ENCODE data around the gene SV2B.

The SV2B gene

DNA sequence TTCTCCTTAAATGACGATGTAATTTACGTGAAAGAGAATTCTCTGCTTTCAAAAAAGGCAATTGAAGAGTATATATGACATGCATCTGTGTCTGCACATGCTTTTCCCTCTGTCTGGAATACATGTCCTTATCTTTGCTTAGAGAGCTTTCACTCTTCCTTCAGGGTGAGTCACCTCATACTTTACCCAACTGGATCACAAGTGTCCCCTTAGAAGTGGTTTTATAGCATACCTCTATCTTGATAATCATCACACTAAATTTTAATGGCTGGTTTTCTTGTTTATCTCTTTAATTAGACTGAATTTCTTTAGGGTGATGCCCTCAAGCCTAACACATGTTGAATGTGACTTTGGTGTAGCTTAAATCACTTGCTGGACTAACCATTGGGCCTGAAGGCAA, 178.9 kb downstream of the SV2B start:
- DNase-seq: no peak

DNA sequence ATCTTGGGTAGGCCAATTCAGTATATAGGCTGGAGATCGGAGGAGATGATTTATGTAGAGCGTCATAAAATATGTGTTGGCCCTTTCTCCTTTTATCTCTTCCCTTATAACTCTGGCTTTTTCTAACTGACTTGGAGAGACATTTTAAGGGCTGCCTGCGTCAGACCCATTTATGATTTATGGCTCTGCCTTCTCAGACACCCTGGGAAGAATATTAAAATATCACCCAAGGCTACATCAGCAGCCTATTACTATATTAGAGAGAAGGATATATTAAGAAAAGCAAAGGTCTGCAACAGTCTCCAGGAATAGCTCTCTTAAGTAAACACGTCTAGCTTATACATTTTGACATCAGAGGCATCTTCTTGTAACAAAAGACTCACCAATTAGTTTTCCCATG, 179.4 kb downstream of the SV2B start:
- DNase-seq: no peak

DNA sequence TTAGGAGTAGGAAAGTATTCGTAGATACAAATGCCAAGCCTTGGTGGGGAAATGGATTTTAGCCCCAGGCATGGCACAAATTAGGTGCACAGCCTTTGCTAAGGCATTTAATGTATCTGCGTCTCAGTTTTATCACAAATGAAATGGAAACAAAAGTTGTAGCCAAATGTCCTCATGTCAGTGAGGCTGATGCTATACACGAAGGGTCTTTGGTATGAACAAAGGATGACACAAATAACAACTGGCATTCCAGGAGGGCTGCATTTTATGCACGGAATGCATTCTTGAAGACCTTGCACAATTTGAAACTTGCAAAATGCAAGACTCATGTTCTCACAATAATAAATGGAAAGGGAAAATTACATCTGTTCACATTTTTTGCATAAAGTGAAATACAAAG, 181.9 kb downstream of the SV2B start:
- no peak for DNase-seq

DNA sequence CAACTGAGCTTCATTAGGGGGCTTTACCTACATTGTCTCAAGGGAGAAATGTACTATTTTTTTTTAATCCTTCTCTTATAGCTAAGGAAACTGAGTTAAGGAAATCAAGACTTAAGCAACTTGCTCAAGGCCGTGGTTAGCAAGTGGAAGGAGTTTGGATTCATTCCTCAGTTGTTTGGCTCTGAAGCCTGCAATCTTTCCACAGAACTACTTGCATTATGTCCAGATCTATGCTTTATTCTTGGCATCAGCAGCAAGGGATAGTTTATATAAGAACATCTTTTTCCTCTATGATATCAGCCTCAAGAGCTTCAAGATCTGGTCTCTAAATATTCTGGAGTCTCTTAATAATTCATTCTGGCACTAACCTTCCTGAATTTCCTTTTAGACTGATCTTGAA, 182.4 kb downstream of the SV2B start:
- no peak for DNase-seq

DNA sequence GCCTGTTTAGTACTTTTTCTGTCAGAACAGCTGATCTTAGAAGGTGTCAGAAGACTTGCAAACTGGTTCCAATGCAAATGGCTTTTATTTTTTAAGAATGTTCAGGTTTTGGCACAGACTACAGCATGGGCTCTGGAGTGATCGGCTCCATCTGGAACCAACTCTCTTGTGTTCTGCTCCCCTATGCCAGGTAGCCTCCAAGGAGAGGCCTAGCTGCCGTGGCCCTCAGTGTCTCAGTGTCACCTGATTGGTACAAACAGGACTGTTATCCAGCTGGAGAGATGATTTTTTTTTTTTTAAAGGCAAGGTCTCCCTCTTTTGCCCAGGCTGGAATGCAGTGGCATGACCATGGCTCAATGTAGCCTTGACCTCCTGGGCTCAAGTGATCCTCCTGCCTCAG, 183.1 kb downstream of the SV2B start:
- DNase-seq: no peak

DNA sequence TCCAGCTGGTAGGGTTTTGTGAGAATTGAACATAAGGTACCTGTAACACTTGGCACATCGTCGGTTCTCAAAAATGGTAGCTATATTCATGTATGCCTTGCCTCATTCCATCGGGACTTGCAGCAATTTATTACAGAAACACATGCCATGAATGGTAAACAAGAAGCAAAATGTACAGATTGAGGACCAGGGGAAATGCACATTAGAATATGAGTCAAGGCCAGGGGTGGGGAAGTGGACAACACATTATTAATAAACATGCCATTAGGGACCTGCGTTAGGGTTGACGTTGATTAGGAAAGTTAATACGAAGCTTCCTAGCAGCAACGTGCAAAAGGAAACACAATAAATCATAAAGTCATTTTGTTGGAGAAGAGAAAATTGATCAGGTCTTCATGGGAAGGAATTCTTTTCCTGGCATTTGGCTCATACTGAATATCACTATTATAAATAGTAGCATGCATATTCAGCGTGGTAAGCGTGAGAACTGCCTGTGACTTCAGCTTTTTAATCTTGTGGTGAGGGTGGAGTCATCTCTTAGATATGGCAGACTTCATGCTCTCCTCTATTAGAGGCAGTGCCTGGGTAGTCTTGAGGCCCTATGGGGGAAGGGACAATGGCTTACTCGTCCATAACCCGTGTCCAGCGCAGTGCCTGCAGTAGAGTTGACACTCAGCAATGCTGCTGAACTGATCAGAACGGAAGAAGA, 184.9 kb downstream of the SV2B start:
- no peak for DNase-seq

DNA sequence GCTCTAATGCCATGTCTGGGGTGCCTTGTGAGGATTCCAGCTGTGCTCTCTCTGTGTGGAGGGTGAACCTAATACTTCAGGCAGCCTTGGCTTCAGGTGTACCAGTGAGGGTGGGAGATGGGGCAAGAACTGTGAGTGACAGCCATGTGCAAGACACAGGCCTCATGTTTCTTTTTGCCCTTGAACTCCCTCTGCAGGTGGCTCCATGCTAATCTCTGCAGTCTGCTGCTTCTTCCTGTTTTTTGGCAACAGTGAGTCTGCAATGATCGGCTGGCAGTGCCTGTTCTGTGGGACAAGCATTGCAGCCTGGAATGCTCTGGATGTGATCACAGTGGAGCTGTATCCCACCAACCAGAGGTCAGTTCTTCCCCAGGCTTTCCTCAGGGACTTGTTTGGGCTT, 189.3 kb downstream of the SV2B start:
- DNase-seq: no peak

DNA sequence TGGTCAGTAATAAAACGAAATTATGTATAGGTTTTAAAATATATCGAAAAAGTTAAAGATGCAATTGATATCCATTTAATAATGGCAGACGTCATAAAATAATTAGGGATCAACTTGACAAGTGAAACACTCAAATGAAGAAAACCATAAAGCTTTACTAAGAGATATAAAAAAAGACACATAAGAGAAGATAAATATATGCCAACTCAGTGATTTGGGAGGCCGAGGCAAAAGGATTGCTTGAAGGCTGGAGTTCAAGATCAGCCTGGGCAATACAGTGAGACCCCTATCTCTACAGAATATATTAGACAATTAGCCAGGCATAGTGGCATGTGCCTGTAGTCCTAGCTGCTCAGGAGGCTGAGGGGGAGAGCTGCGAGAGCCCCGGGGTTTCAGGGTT, 190.5 kb downstream of the SV2B start:
- no peak for DNase-seq

DNA sequence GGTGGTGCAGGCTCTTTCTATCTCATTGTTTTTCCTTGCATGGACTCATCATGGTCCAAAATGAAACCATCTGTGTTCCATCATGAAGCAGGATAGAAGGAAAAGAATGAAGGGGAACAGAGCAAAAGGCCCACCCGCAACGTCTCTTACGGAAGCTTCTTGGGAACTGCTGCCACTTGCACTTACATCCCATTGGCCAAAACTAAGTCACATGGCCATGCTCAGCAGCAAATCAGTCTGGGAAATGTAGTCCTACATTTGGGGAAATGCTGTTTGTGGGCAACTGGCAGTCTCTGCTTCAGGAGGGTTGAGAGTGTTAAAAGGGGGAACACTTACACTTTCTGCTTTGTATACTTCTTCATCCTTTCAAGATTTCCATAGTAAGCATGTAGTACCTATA, 191.6 kb downstream of the SV2B start:
- DNase-seq: no peak

DNA sequence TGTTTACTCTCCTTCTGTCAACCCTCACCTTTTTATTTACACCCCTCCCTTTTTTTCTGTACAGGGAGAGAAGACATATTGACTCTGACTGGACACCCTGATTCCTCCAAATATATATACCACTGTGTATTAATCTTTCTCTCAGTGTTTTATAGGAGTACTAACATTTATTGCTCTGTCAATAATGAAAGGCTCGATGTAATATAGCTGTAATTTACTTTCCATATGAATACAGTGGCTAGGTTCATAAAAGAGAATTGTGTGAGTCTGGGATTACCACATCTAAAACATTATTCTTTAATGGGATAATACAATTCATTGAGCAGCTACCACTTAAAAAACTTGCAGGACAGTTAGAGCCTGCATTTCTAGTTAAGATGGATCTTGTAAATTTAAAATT, 194.3 kb downstream of the SV2B start:
- no peak for DNase-seq

DNA sequence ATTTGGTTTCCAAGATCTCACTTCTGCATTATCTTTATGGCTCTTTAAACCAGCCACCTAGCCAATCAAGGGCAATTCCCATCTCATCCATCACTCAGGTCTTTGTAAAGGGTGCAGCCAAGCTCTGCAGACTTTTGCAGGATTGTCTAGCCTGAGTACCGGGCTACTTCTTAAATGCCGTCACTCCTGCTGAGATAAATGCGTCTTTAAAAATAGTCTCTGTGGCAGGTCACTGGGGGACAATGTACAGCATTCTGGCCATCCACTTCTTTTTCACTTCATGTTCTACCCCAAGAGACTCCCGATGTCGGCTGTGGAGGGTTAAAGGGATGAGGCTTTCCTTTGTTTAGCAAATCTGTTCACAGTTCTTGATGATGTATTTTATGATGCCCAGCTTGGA, 194.7 kb downstream of the SV2B start:
- no peak for DNase-seq

DNA sequence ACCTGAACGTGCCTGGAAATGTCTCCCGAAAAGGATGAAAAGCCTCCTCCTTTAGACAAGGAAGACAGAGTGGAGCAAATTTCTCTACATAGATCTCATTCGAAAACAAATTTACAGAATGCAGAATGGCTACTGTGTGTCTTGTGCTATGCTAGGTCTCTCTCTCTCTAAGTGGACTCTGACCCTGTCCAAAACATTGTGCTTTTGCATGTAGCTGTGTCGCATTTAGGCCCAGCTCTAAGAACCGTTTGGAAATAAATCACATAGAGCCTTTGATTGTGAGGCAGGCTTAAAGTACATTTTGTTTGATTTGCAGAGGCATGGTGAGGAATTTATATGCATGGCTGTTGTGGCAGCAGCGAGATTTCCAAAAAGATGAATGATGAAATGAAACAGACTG, 198.0 kb downstream of the SV2B start:
- no peak for DNase-seq

DNA sequence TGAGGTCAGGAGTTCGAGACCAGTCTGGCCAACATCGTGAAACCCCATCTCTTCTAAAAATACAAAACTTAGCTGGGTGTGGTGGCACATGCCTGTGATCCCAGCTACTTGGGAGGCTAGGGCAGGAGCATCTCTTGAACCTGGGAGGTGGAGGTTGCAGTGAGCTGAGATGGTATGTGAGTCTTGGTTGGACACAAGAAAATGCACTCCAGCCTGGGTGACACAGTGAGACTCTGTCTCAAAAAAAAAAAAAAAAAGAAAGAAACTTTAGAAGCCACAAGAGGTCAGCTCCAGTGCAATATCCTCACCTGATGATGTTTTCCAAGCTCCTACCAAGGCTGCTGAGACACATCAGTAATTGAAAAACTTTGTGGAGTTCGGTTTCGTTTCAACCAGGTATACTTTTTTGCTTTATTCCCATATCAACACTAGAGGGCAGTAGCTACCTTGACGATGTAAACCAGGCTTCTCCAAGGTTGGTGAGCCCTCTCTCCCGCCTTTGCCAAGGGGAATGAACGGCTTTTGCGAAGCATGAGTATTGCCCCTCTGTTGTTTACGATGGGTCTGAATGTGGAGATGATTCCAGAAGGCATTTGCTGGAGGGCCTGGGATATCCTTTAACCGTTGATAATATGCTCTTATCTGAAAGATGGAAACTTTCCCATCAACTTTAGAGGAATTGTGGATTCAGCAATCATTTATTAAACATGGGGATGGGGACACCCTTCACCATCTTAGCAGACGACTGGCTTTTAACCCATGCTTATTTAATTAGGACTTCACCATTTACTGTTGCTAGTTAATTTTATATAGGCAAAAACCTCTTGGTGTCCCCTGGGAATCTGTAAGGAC, 202.8 kb downstream of the SV2B start:
- peak; percentile 74 for DNase-seq

DNA sequence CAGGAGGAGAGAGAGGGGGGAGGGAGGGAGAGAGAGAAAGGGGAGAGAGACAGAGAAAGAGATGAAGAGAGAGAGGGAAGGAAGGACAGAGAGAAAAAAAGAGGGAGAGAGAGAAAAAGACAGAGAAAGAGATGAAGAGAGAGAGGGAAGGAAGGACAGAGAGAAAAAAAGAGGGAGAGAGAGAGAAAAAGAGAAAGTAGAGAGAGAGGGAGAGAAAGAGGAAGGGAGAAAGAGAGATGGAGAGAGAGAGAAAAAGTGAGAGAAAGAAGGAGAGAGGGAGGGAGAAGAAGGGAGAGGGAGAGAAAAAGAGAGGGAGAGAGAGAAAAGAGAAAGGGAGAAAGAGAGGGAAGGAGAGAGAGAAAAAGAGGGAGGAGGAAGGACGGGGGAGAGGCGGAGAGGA, 204.2 kb downstream of the SV2B start:
- DNase-seq: no peak

DNA sequence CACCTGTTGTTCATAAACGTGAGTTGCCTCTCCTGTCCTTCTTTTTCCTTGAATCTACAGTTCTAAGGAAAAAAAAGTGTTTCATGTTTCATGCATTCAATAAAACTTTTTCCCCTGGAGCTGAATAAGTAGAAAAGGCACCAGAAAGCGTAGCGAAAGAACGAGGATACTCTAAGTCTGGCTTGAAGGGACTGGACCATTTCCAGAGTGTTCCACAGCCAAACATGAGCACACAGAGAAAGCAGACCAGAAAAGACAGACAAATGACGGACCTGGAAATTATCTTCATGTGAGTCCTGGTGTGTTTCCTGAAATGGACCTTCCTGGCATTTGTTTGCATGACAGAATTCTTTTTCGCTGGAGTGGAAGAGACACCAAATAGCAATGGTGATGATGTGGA, 204.7 kb downstream of the SV2B start:
- no peak for DNase-seq

DNA sequence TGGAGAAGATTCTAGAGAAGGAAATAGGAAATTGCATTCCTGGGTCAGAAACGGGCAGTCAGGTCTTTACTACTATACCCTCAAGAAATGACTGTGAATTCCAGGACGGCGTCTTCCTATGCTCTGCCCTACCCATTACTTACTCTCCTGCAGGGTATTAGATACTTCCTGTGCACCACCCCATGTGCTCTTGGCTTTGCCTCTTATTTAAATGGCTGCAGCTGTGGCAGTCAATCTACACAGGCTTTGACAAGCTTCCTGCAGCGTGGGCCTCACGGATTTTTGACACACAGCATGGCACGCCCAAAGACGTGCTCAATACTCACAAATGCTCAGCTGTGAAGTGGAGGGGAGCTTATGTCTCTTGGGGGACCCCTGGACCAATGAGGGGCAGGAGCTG, 206.1 kb downstream of the SV2B start:
- no peak for DNase-seq

DNA sequence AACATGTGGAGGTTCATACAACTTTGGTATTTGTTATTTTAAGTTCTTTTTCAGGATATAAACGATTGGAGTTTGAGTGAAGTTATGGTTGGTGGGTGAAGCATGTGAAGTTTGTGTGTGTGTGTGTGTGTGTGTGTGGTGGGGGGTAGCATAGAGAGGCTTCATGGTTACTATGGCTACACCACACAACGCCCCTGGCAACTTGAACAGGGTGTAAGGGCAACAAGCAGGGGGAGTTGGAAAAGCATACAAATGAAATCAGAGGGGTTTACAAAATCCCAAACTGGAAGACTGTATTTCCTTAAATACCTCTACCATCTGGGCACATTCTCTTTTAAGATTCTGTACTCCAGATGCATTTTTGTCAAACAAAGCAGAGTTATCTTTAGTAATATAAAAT, 207.5 kb downstream of the SV2B start:
- no peak for DNase-seq

DNA sequence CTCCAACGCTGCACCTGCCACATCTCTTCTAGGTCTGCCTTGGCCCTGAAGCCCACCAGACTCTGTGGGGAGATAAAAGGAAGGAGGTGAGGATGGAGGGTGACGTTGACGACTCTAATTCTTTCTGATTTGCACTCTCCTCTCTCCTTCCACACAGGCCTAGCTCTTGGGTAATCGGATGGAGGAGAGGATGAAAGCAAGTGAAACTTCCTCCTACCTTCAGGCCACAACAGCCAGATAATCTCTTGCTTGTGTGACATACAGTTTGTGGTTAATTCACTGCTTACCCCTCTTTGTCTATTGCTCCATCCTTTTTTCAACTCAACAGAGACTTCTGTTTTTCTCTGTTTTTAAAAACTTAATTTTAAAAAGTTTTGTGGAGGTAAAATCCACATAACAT, 208.1 kb downstream of the SV2B start:
- no peak for DNase-seq

DNA sequence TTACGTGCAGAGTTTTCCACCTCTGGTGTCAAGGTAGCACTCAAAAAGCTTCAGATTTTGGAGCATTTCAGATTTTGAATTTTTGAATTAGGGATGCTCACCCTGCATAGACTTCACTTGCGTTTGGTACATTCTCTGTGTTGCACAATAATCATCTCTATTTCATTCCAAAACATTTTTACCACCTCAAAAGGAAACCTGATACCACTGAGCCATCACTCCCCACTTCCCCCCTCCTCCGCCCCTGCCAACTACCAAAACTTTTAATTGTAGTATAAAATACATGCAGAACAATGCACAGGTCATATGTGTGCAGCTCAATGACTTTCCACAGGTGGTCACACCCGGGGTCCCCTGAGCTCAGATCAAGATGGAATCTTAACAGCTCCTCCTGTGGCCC, 208.8 kb downstream of the SV2B start:
- DNase-seq: no peak

DNA sequence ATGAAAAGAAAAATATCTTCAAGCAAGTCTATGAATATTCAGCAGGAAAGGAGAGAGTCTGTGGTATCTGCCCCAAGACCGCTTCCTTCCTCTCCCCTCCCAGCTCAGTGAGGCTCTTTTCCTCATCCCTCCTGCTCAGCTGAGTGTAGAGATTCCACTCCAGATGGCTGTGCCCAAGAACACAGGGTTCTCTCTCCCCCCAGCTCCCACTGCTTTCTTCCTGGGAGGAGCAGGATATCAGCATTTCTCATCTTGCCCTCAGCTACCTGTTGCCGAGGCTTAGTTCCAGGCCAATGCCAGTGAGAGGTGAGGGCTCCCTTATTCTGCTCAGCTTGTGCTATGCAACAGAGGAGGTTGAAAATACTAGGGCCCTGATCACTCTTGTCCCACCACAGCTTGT, 211.9 kb downstream of the SV2B start:
- no peak for DNase-seq

DNA sequence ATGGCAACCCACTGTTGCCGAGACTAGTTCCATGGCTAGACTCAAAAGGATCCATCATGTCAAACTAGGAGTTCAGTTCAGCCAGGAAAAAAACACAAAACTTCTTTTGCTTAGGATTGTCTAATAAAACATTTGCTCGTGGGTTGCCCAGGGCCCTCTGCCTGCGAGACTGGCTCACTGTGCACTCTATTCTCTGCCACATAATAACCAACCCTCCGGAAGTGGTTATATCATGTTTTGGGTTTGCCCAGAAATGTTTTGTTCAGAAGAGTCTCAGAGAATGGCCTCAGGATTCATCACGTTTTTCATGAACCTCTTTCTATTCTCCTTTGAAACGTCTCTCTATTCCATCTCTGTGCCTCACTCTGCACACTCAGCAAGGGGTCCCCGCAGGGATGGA, 216.1 kb downstream of the SV2B start:
- no peak for DNase-seq

DNA sequence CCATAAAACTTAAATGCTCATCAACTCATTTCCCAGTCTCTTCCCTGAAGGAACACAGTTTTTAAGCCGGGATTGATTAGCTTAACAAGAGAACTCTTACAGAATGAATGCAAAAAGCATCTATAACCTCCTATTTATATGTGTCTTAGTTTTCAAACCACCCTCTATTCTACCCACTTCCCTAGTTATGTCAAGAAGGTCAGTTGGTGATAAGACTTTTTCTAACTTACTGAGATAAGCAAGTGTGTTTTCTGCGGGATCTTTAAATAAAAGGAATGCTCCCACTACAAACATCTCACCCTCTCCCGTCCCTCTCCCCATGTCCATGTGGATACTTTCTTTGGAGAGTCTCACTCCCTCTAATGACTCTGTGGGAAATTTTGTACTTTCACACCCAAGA, 218.5 kb downstream of the SV2B start:
- DNase-seq: no peak

DNA sequence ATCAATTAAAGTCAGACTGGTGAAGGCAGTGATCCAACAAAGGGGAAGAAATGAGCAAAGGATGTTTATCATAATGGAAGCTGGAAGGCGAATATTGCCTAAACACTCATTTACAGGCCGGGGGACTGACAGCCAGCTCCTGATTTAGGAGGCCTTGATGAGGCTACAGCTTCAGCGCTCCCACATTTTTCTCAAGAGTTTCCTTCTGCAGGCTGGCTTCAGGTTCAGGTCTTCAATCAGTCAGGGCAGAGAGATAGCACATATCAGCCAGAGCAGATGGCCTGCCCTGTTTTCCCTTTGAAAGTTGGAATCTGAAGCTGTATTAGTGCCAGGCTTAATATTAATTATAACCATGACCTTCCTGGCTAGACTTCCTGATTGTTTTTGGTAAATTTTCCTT, 218.9 kb downstream of the SV2B start:
- DNase-seq: no peak

DNA sequence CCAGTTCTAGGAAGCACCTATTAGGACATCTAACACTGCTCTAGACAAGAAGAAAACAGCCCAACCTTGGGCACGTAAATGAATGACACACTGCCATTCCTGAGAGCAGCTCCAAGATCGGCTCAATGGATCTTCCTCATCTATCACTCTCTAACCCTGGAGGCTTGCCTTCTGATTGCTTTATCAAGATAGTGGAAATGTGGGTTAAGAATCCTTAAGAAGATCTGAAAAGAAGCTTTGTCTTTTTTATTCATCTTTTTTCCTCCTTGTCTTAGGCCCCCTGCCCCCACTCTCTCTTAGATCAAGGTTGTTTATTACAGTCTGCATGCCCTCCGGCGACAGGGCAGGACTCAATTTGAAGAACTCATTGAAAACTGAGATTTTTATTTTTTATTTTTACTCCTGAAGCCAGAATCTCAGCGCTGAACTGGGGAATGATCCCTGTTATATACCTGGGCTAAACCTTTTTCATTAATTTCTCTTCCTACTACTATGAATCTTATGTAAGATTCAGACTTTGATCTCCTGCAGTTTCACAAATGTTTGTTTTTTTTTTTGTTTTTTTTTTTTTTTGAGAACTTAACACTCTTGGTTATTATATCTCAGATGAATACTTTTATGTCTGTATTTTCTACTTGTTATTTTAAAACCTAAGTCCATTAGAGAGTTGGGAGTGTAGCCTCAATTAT, 219.5 kb downstream of the SV2B start:
- no peak for DNase-seq

Measured in retina (tissue), 1 donor.